ENCODE measurements around the gene CDH23. TPM values are rescaled to one million over a fixed set of nuclear protein-coding genes. Genes with fewer than 3 reads are reported as not detected.
"Not testable (repeated sequence)": the region's sequence is repeated elsewhere in the genome, so short reads cannot be mapped to it uniquely, and the experiment has no call there.

The CDH23 gene
- total RNA-seq, 1 donor from 2014 or later, result 4.5 TPM

GRCh38 chr10:71358277-71358676 lies 38.4 kb upstream of the CDH23 start:
- Histone ChIP-seq H3K4me1 (no peaks in the 10 kb centered on the region), H3K27me3 (ENCODE audit: low read depth) (no peaks in the 10 kb centered on the region), H3K9me3 (replicated peaks) (no peaks in the 10 kb centered on the region), H3K36me3 (peaks cover 26% of the 10 kb centered on the region), H3K27ac (replicated peaks) (no peak overlapping the region), H3K4me3 (no peak overlapping the region)
- intact Hi-C loops (cut with micrococcal nuclease), result no loop called here
- TF ChIP-seq CTCF (IDR thresholded peaks at IDR 0.05; ENCODE audit: borderline replicate concordance), result no peak
- DNase-seq, result no peak

- H3K4me3 ChIP-seq; DNase-seq; H3K27me3 ChIP-seq (ENCODE audit: low read depth); intact Hi-C loops (cut with micrococcal nuclease); H3K9me3 ChIP-seq (replicated peaks); H3K4me1 ChIP-seq: not testable (repeated sequence)
- Histone ChIP-seq H3K36me3 (peaks cover 26% of the 10 kb centered on the region), H3K27ac (replicated peaks) (peak overlapping the region; percentile 59)
These were observed 37.8 kb upstream of the CDH23 start for GRCh38 chr10:71358906-71359305.

DNA sequence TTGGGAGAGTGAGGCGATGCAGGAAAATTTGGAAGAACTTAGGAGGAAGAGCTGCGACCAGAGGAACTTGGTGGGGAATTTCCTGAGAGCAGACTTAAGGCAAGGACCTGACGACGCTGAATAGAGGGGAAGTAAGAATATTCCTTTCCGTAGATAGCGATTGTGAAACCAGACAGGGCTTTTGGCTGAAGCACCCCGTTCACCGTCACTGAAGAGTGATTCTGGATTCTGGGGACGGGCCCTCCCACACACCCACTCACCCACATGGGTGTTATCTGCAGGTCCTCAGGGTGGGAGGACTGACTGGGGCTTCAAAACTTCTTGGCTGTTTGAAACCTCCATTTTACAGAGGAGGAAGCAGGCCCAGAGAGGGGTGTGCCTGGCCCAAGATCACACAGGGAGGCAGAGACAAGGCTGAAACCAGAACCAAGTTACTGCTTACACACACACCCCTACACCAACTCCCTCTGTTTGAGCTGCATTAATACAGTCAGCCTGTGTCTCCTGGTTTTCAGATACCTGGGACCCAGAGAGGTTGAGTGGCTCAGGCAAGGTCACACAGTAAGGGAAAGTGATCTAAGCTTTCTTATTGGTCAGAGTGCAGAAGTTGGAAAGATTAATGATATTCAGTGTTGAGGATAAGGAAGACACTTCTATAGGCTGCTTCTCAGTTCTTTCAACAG lies 37.2 kb upstream of the CDH23 start:
- no peaks in the 10 kb centered on the region for H3K27me3 ChIP-seq (ENCODE audit: low read depth)
- no peak for TF ChIP-seq CTCF (IDR thresholded peaks at IDR 0.05; ENCODE audit: borderline replicate concordance)
- H3K36me3 ChIP-seq, result peaks cover 26% of the 10 kb centered on the region
- H3K4me3 ChIP-seq, result no peak overlapping the region
- no peaks in the 10 kb centered on the region for H3K9me3 ChIP-seq (replicated peaks)
- DNase-seq, result no peak
- intact Hi-C loops (cut with micrococcal nuclease), result no loop called here
- peak overlapping the region; percentile 59 for H3K27ac ChIP-seq (replicated peaks)
- H3K4me1 ChIP-seq, result no peaks in the 10 kb centered on the region

GRCh38 chr10:71360735-71361134 lies 36.0 kb upstream of the CDH23 start:
- TF ChIP-seq CTCF (IDR thresholded peaks at IDR 0.05; ENCODE audit: borderline replicate concordance), result no peak
- H3K4me1 ChIP-seq, result no peaks in the 10 kb centered on the region
- no peaks in the 10 kb centered on the region for H3K9me3 ChIP-seq (replicated peaks)
- no peak overlapping the region for H3K27ac ChIP-seq (replicated peaks)
- peaks cover 26% of the 10 kb centered on the region for H3K36me3 ChIP-seq
- intact Hi-C loops (cut with micrococcal nuclease), result no loop called here
- no peak for DNase-seq
- H3K27me3 ChIP-seq (ENCODE audit: low read depth), result no peaks in the 10 kb centered on the region
- H3K4me3 ChIP-seq, result no peak overlapping the region

DNA sequence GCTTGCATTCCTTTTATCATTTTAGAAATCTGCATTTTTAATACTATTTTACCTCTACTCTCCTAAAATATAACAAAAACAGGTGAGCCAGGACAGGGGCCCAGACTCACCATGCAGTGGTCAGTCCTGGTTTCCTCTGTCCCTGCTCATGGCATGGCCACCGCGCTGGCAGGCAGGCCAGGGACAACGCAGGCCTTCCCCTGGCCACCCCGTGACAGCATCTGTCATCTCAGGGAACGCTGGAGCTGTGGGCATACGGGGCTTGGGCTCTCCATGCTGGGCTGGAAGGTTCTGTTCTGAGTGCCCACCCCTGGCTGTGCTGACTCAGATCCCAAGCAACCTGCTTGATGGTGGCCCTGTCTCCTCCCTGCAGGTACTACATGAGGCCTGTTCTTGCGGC lies 35.1 kb upstream of the CDH23 start:
- Histone ChIP-seq H3K4me3 (no peak overlapping the region), H3K27me3 (ENCODE audit: low read depth) (no peaks in the 10 kb centered on the region), H3K9me3 (replicated peaks) (no peaks in the 10 kb centered on the region), H3K36me3 (peaks cover 20% of the 10 kb centered on the region), H3K4me1 (no peaks in the 10 kb centered on the region), H3K27ac (replicated peaks) (no peak overlapping the region)
- intact Hi-C loops (cut with micrococcal nuclease), result no loop called here
- TF ChIP-seq CTCF (IDR thresholded peaks at IDR 0.05; ENCODE audit: borderline replicate concordance), result no peak
- no peak for DNase-seq

DNA sequence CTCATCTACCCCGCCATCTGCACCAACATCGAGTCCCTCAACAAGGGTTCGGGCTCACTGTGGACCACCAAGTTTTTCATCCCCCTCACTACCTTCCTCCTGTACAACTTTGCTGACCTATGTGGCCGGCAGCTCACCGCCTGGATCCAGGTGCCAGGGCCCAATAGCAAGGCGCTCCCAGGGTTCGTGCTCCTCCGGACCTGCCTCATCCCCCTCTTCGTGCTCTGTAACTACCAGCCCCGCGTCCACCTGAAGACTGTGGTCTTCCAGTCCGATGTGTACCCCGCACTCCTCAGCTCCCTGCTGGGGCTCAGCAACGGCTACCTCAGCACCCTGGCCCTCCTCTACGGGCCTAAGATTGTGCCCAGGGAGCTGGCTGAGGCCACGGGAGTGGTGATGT lies 34.6 kb upstream of the CDH23 start:
- intact Hi-C loops (cut with micrococcal nuclease), result no loop called here
- Histone ChIP-seq H3K27ac (replicated peaks) (no peak overlapping the region), H3K4me3 (no peak overlapping the region), H3K4me1 (no peaks in the 10 kb centered on the region), H3K27me3 (ENCODE audit: low read depth) (no peaks in the 10 kb centered on the region), H3K9me3 (replicated peaks) (no peaks in the 10 kb centered on the region), H3K36me3 (peaks cover 16% of the 10 kb centered on the region)
- TF ChIP-seq CTCF (IDR thresholded peaks at IDR 0.05; ENCODE audit: borderline replicate concordance), result no peak
- no peak for DNase-seq
